Measurements from ENCODE around the gene EEFSEC.

The EEFSEC gene

DNA sequence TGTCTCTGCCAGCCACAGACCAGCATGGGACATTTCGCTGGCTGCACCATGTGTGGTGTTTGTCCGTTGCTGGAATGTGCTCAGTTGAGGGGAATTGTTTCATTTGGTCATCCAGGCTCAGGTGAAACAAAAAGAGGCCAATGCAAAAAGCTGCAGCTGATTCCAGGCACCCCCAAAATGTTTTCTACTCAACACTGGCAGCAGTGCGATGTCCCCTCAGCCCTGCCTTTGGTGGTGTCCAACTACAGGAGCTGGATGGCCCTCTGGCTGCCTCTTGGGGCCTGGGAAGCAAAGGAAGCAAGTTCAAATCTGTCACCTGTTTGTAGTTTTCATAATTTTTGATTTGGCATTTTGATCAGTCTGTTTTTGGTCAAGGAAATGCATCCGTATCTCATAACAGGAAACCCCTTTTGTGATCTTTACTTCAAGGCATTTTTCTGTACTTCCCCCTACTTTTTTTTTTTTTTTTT, 141.8 kb downstream of the EEFSEC start:
- DNase-seq (ENCODE audit: low read depth in 1 of 2, low spot score in 1 of 2): no peak
- Histone ChIP-seq H3K4me3 (replicated peaks; ENCODE audit: insufficient read depth, low read length) (no peak overlapping the region), H3K27ac (replicated peaks) (no peak overlapping the region), H3K27me3 (ENCODE audit: insufficient read depth, poor library complexity, severe bottlenecking) (no peaks in the 10 kb centered on the region)
- TF ChIP-seq SPI1 (IDR thresholded peaks at IDR 0.05; ENCODE audit: borderline replicate concordance, low read depth) (no peak), POLR2AphosphoS5 (IDR thresholded peaks at IDR 0.05; ENCODE audit: low read depth) (no peak)
- TF ChIP-seq, protein P1, sequence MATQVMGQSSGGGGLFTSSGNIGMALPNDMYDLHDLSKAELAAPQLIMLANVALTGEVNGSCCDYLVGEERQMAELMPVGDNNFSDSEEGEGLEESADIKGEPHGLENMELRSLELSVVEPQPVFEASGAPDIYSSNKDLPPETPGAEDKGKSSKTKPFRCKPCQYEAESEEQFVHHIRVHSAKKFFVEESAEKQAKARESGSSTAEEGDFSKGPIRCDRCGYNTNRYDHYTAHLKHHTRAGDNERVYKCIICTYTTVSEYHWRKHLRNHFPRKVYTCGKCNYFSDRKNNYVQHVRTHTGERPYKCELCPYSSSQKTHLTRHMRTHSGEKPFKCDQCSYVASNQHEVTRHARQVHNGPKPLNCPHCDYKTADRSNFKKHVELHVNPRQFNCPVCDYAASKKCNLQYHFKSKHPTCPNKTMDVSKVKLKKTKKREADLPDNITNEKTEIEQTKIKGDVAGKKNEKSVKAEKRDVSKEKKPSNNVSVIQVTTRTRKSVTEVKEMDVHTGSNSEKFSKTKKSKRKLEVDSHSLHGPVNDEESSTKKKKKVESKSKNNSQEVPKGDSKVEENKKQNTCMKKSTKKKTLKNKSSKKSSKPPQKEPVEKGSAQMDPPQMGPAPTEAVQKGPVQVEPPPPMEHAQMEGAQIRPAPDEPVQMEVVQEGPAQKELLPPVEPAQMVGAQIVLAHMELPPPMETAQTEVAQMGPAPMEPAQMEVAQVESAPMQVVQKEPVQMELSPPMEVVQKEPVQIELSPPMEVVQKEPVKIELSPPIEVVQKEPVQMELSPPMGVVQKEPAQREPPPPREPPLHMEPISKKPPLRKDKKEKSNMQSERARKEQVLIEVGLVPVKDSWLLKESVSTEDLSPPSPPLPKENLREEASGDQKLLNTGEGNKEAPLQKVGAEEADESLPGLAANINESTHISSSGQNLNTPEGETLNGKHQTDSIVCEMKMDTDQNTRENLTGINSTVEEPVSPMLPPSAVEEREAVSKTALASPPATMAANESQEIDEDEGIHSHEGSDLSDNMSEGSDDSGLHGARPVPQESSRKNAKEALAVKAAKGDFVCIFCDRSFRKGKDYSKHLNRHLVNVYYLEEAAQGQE (IDR thresholded peaks at IDR 0.05; ENCODE audit: insufficient replicate concordance, low read depth): no peak

DNA sequence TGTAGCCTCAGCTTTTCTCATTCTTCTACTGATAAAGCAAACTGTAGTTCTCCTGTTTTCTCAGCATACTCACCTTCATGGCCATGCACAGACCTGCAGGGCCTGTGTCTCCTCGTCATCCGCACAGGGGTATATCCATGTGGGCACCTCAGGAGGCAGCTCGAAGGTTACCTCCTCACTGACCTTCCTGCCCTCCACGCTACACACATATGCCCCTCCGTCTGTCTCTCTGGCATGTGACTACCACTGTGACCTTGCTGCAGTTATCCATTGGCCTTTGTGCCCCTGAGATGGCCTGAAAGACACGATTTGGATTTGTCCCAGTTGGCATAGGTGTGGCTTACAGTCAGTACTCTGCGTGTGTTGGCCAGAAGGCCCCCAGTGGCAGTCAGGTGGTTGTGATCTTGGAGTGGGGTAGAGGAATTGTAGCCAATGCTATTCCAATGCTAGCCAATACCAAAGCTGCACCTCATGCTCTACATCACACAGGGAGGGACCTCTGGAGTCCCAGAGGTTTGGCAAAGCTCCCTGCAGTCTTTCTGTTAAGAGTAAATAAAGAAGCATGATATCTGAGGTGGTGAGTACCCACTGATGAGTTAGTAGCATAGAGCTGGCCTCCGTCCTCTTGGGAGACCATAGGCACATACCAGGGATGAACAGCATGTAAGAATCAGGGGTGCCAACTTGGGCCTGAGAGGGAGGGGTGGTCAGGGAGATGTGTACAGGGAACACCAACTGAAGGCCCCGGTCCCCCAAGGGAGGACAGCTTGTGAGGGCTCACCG, 143.4 kb downstream of the EEFSEC start:
- no peak overlapping the region for H3K27ac ChIP-seq (replicated peaks)
- TF ChIP-seq SPI1 (IDR thresholded peaks at IDR 0.05; ENCODE audit: borderline replicate concordance, low read depth): no peak
- TF ChIP-seq POLR2AphosphoS5 (IDR thresholded peaks at IDR 0.05; ENCODE audit: low read depth): no peak
- TF ChIP-seq, protein P1 (IDR thresholded peaks at IDR 0.05; ENCODE audit: insufficient replicate concordance, low read depth): no peak
- TF ChIP-seq GABPA (IDR thresholded peaks at IDR 0.05; ENCODE audit: low read depth): no peak
- TF ChIP-seq, protein P2, sequence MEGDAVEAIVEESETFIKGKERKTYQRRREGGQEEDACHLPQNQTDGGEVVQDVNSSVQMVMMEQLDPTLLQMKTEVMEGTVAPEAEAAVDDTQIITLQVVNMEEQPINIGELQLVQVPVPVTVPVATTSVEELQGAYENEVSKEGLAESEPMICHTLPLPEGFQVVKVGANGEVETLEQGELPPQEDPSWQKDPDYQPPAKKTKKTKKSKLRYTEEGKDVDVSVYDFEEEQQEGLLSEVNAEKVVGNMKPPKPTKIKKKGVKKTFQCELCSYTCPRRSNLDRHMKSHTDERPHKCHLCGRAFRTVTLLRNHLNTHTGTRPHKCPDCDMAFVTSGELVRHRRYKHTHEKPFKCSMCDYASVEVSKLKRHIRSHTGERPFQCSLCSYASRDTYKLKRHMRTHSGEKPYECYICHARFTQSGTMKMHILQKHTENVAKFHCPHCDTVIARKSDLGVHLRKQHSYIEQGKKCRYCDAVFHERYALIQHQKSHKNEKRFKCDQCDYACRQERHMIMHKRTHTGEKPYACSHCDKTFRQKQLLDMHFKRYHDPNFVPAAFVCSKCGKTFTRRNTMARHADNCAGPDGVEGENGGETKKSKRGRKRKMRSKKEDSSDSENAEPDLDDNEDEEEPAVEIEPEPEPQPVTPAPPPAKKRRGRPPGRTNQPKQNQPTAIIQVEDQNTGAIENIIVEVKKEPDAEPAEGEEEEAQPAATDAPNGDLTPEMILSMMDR (IDR thresholded peaks at IDR 0.05; ENCODE audit: insufficient read depth, low read length): no peak
- H3K27me3 ChIP-seq (ENCODE audit: insufficient read depth, poor library complexity, severe bottlenecking): no peaks in the 10 kb centered on the region
- H3K4me3 ChIP-seq (replicated peaks; ENCODE audit: insufficient read depth, low read length): no peak overlapping the region
- no peak for DNase-seq (ENCODE audit: low read depth in 1 of 2, low spot score in 1 of 2)

DNA sequence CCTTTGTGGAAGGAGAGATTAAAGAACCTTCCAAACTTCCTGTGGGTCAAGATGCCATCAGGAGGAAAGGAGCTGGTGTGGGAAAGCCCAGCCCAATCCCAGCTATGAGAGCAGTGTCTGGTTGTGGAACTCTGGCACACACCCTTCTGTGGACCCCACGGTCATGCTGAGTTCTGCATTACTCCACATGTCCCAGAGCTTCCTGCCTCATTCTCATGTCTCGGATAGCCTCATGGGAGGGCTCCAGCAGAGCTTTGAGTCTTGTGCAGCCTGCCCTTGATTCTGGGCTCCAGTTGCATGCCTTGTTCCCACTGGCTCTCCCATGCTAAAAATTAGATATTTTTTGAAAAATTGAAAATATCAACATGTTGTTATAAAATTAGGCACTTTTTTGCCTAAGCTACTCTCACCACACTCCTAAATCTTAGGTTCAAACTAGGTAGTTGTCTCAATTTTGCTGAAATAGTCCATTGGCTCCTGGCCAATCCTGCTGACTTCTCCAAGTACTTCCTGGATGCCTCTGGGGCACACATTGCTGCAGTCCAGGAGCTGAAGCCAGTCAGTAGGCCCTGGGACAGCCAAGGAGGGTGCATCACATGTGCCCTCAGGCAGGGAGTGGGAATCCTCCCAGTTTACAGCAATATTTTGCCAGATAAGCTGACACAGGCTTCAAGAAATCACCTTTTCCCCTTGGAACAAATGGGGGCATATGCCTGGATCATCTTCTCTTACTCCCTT, 144.3 kb downstream of the EEFSEC start:
- DNase-seq (ENCODE audit: low read depth in 1 of 2, low spot score in 1 of 2): no peak
- no peak overlapping the region for H3K4me3 ChIP-seq (replicated peaks; ENCODE audit: insufficient read depth, low read length)
- H3K27me3 ChIP-seq (ENCODE audit: insufficient read depth, poor library complexity, severe bottlenecking): no peaks in the 10 kb centered on the region
- TF ChIP-seq, protein P1 (IDR thresholded peaks at IDR 0.05; ENCODE audit: insufficient replicate concordance, low read depth): no peak
- TF ChIP-seq, protein P2 (IDR thresholded peaks at IDR 0.05; ENCODE audit: insufficient read depth, low read length): no peak
- no peak for TF ChIP-seq SPI1 (IDR thresholded peaks at IDR 0.05; ENCODE audit: borderline replicate concordance, low read depth)
- TF ChIP-seq GABPA (IDR thresholded peaks at IDR 0.05; ENCODE audit: low read depth): no peak
- TF ChIP-seq POLR2AphosphoS5 (IDR thresholded peaks at IDR 0.05; ENCODE audit: low read depth): no peak
- H3K27ac ChIP-seq (replicated peaks): no peak overlapping the region

All from HL-60 (cell line).